Stimulated activated CD4-positive, alpha-beta T cell treated with anti-CD3 and anti-CD28 coated beads, Interleukin-2, amount 100 ng/mL, for 48 hours (primary cell): ENCODE measurements around the gene CARD9.

ENCODE experiments used
- DNase-seq, 2 donors: peaks; one replicate each; pipeline ENCODE4 v3.0.0-alpha.2; 2020

Gene CARD9

DNA sequence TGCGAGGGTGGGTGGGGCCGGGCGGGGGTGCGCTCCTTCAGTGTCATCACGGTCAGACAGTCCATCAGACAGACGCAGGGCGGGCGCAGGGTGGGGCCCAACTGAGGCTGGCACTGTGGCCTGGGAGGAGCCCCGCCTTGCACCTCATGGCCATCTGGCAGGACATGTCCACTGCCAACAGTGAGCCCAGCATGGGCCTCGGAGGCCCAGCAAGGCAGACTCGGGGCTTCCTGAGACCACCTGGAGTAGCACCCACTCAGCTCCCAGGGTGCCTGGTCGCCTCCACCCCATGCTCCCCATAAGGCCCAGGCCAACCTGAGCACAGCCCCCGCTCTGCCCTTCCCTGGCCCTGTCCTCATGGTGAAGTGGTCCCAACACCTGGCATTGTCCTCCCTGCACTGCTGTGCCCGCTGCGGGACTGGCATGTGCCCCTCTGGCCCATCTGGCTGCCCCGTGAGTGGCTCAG lies 54.7 kb downstream of the CARD9 start:
- DNase-seq, result no peak

DNA sequence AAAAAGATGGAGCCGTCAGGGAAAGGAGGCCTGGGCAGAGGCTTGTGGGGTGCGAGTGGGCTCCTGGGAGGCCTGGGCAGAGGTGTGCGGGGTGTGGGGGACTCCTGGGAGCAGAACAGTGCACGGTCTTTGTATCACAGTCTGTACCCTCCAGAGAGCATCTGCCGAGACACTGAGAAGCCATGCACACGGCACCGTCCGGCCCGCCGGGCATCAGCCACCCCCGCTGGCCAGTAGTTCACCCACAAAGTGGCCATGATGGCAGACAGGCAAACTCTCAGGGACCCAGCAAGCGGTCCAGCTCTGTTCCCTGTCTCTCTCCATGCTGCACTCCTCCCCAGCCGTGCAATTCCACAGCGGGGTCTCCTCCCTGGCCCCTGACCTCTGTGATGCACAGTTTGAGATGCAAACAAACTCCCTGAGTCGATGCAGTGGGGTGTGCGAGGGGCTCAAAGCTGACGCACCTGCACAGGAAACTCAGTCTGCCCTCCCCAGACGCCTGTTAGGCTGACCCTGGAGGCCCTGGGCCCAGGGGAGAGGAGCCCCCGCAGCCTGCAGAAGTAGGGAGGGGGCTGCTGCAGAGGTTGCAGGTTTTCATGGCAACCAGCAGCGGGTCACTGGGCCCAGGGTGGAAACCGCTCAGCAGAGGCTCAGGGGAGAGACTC lies 55.2 kb downstream of the CARD9 start:
- DNase-seq, result no peak

DNA sequence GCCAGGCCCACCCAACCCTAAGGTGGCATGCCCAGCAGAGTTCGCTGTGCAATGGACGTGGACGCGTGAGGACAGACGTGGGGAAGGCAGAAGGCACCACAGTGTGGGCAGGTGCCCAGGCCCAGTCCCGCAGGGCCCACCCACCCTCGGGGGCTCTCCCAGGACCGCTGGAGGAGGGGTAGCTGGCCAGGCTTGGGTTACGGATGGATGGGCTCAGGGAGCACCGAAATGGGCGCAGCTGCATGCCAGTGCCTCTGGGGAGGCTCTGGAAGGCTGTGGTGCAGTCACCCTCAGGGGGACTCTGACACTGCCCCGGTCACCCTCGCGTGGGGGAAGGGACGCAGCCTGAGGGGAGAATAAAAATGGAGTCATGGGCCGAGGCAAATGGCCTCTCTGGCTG lies 55.8 kb downstream of the CARD9 start:
- no peak for DNase-seq

DNA sequence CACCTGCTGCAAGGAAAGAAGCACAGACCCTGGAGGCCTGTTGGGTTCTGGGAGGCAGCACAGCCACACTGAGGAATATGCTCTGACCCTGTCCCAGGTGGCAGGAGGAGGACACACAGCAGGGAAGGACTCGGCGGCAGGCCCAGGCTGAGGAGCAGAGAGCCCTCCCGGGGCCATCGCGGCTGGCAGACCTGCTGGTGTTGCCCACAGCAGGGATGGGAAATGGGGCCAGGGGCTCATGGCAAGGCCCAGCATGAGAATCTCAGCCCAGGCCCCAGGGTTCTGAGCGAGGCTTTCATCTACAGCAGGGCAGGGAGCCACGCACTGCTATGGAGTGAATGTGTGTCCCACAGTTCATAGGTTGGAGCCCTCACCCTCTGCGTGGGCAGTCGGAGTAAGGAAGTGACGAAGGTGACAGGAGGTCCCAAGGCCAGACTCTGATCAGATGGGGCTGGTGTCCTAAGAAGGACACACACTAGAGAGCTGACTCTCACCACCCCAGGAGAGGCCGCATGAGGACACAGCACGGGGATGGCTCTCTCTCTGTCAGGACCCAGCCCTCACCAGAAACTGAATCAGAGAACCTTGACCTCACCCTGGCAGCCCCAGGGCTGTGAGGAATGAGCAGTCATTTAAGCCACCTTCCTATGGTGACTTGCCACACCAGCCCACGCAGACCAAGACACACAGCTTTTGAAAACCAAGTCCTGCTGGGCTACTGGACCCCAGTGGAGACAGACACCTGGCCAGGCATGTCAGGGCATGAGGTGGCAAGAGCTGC lies 56.4 kb downstream of the CARD9 start:
- no peak for DNase-seq

DNA sequence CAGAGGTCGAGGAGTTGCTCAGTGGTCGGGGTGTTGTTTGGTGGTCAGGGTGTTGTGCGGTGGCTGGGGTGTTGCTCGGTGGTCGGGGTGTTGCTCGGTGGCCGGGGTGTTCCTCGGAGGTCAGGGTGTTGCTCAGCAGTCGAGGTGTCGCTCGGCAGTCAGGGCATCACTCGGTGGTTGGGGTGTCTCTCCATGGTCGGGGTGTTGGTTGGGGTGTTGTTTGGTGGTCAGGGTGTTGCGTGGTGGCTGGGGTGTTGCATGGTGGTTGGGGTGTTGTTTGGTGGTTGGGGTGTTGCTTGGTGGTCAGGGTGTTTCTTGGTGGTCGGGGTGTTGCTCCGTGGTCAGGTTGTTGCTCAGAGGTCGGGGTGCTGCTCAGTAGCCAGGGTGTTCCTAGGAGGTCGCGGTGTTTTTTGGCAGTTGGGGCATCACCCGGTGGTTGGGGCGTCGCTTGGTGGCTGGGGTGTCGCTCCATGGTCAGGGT lies 57.2 kb downstream of the CARD9 start:
- no peak for DNase-seq

DNA sequence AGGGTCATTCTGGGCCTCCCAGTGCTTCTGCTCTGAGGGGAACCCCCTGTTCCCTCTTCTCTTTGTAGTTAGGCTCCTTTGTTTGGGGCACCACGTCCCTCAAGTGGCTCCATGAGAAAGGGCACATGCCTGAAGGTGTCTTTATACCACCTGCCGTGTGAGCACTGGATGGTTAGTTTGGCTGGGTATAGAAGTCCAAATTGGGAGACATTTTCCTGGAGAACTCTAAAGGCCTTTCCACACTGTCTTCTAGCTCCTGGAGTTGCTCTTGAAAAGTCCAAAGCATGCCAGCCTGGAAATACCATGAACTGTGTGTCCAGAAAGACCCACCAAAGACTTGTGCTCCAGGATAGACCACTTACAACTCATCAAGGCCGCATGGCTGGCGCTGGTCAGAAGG lies 58.5 kb downstream of the CARD9 start:
- no peak for DNase-seq

DNA sequence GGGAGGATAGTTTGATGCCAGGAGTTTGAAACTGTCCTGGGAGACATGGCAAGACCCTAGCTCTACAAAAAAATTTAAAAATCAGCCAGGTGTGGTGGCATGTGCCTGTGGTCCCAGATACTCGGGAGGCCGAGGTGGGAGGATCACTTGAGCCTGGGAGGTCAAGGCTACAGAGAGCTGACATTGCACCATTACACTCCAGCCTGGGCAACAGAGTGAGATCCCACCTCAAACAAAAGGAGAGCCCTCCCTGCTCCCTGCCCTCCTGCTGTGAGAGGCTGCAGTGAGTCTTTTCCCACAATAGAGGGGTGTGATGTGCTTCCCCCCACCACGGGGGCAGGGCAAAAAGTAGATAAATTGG lies 59.4 kb downstream of the CARD9 start:
- DNase-seq, result no peak
